HCT116 (cell line): ENCODE data around the gene STOML3. TPM values are rescaled to one million over a fixed set of nuclear protein-coding genes. Genes with fewer than 3 reads are reported as not detected.

Experiments used
- ATAC-seq: fragments of 200-7000 bp; cut with Tn5 transposase; 2 replicates; pipeline ENCODE4 v1.9.1; 2020; ENCODE audit warnings: mild to moderate bottlenecking, moderate library complexity
- BruUV-seq: library from RNA; stranded (reverse); fragments of 400-500 nt; replicated peaks from 2 replicates; lab custom pipeline; 2021; lab: Mats Ljungman, UMichigan
- CTCF ChIA-PET: fragments of 300-600 bp; sonication (Branson Sonifier 250); formaldehyde crosslinking; loops from one replicate; lab custom pipeline; 2021; ENCODE audit warnings: antibody characterized with exemption; lab: Charles Lee
- POLR2A ChIA-PET: fragments of 300-600, 350-600 bp; sonication (Branson Sonifier 250); formaldehyde crosslinking; loops from one replicate; lab custom pipeline; 2021; ENCODE audit warnings: antibody characterized with exemption; lab: Charles Lee
- RAD21 ChIA-PET, 2 experiments: fragments of 300-600 bp; sonication (Branson Sonifier 250); formaldehyde crosslinking; loops; one replicate each; lab custom pipeline; 2023; ENCODE audit warnings: low total read pairs in 2 of 2; ENCODE audit not compliant: uncharacterized antibody in 2 of 2, unreplicated experiment in 2 of 2, low non-redundant PET in 1 of 2; lab: Charles Lee
- DNase-seq: peaks from one replicate; pipeline ENCODE4 v3.0.0-alpha.2; 2010; ENCODE audit warnings: low read depth, low spot score
- H2AFZ ChIP-seq: fragments of 200-600 bp; shearing (Covaris generic), sonication (generic); 2 replicates; pipeline ENCODE4 v1.6.1; 2017; ENCODE audit warnings: low read depth, mixed run types, mixed read lengths, antibody characterized with exemption, low read length; ENCODE audit not compliant: poor library complexity, severe bottlenecking
- H3K27ac ChIP-seq: 2 replicates; pipeline ENCODE4 v1.5.1; 2012; ENCODE audit warnings: low read depth, low read length
- H3K27me3 ChIP-seq: fragments of 200-600 bp; sonication (generic); 2 replicates; pipeline ENCODE4 v1.6.1; 2016; ENCODE audit warnings: mixed run types, low read length, mixed read lengths; ENCODE audit not compliant: insufficient read depth
- H3K36me3 ChIP-seq, 2 experiments: fragments of 200-500 bp in 1 of 2; fragments of 200-600 bp in 1 of 2; sonication (Bioruptor generic) in 1 of 2; sonication (generic) in 1 of 2; 2 replicates each; pipeline versions ENCODE4 v1.5.1 to v1.6.1; 2014 to 2016; ENCODE audit warnings: low read length in 2 of 2, inconsistent platforms in 1 of 2, mixed read lengths in 1 of 2, mixed run types in 1 of 2; ENCODE audit not compliant: insufficient read depth in 2 of 2, control insufficient read depth in 1 of 2
- H3K4me1 ChIP-seq, 2 experiments: fragments of 200-600 bp in 1 of 2; sonication (generic) in 1 of 2; 2 replicates each; pipeline versions ENCODE4 v1.5.1 to v1.6.1; 2012 to 2017; ENCODE audit warnings: low read length in 2 of 2, inconsistent platforms in 1 of 2, mild to moderate bottlenecking in 1 of 2, mixed read lengths in 1 of 2, mixed run types in 1 of 2, moderate library complexity in 1 of 2; ENCODE audit not compliant: insufficient read depth in 2 of 2, control insufficient read depth in 1 of 2
- H3K4me2 ChIP-seq: fragments of 200-600 bp; sonication (generic); 2 replicates; pipeline ENCODE4 v1.6.1; 2017; ENCODE audit warnings: mixed run types, low read length, mixed read lengths
- H3K4me3 ChIP-seq, 2 experiments: fragments of 200-600 bp in 1 of 2; sonication (generic) in 1 of 2; replicated peaks in 1 of 2; 2 replicates each; pipeline ENCODE4 v1.5.1; 2011 to 2016; ENCODE audit warnings: low read length in 2 of 2, control low read depth in 1 of 2, low read depth in 1 of 2, mild to moderate bottlenecking in 1 of 2, mixed read lengths in 1 of 2, mixed run types in 1 of 2
- H3K79me2 ChIP-seq: fragments of 200-600 bp; sonication (generic); 2 replicates; pipeline ENCODE4 v1.6.1; 2017; ENCODE audit warnings: mild to moderate bottlenecking, mixed run types, low read length, moderate library complexity, mixed read lengths; ENCODE audit not compliant: insufficient read depth
- H3K9ac ChIP-seq: fragments of 200-600 bp; sonication (generic); 2 replicates; pipeline ENCODE4 v1.6.1; 2016; ENCODE audit warnings: low read length, mixed read lengths
- H3K9me2 ChIP-seq: fragments of 200-600 bp; sonication (generic), shearing (Covaris generic); 2 replicates; pipeline ENCODE4 v1.6.1; 2017; ENCODE audit warnings: mixed run types, mild to moderate bottlenecking, moderate library complexity; ENCODE audit not compliant: insufficient read depth
- H3K9me3 ChIP-seq, 2 experiments: fragments of 200-500 bp in 1 of 2; fragments of 200-600 bp in 1 of 2; sonication (Bioruptor generic) in 1 of 2; sonication (generic) in 1 of 2; 2 replicates each; pipeline ENCODE4 v1.6.1; 2014 to 2017; ENCODE audit warnings: low read length in 2 of 2, mixed read lengths in 2 of 2, inconsistent platforms in 1 of 2, low read depth in 1 of 2, mild to moderate bottlenecking in 1 of 2, mixed run types in 1 of 2, moderate library complexity in 1 of 2; ENCODE audit not compliant: control insufficient read depth in 1 of 2, insufficient read depth in 1 of 2
- H4K20me1 ChIP-seq: fragments of 200-600 bp; sonication (generic), shearing (Covaris generic); 2 replicates; pipeline ENCODE4 v1.6.1; 2017; ENCODE audit warnings: mixed run types, mild to moderate bottlenecking, moderate library complexity; ENCODE audit not compliant: insufficient read depth
- ATF3 ChIP-seq: IDR thresholded peaks from 2 replicates; pipeline ENCODE4 v1.6.1; 2012
- CTCF ChIP-seq, 3 experiments: fragments of 200-600 bp in 1 of 3; sonication (generic) in 1 of 3; IDR thresholded peaks in 2 of 3; conservative IDR thresholded peaks in 1 of 3; 2 replicates each; pipeline ENCODE4 v1.5.1; 2012 to 2017; ENCODE audit warnings: low read depth in 2 of 3, low read length in 2 of 3, antibody characterized with exemption in 1 of 3, borderline replicate concordance in 1 of 3, control low read depth in 1 of 3, mild to moderate bottlenecking in 1 of 3, mixed read lengths in 1 of 3, mixed run types in 1 of 3, moderate library complexity in 1 of 3; ENCODE audit not compliant: insufficient read depth in 1 of 3
- EGR1 ChIP-seq: IDR thresholded peaks from 2 replicates; pipeline ENCODE4 v1.6.1; 2012; ENCODE audit warnings: low read depth
- EZH2phosphoT487 ChIP-seq: fragments of 200-600 bp; IDR thresholded peaks from 2 replicates; pipeline ENCODE4 v1.6.1; 2018; ENCODE audit warnings: antibody characterized with exemption, borderline replicate concordance
- MAX ChIP-seq: IDR thresholded peaks from 2 replicates; pipeline ENCODE4 v1.6.1; 2012
- RAD21 ChIP-seq: IDR thresholded peaks from 2 replicates; pipeline ENCODE4 v1.6.1; 2012; ENCODE audit warnings: low read depth, mild to moderate bottlenecking
- SIN3A ChIP-seq: IDR thresholded peaks from 2 replicates; pipeline ENCODE4 v1.6.1; 2012; ENCODE audit warnings: low read depth
- YY1 ChIP-seq: IDR thresholded peaks from 2 replicates; pipeline ENCODE4 v1.6.1; 2011; ENCODE audit warnings: low read length, low read depth, moderate library complexity, mild to moderate bottlenecking; ENCODE audit not compliant: insufficient replicate concordance; ENCODE audit errors: extremely low read depth
- intact Hi-C: fragments of 100-400 bp; cut with micrococcal nuclease; formaldehyde crosslinking; loops from 2 replicates; pipeline ENCODE4 v1.10.0; 2022
- total RNA-seq: library from RNA; stranded (reverse); gene quantifications from one replicate; pipeline ENCODE4 v1.2.1, GENCODE V29; 2021; ENCODE audit not compliant: unreplicated experiment
- TF ChIP-seq, protein P1 (sequence below): IDR thresholded peaks from 2 replicates; pipeline ENCODE4 v1.6.1; 2012; ENCODE audit warnings: low read depth

Gene STOML3
- total RNA-seq, 1 experiment from 2014 or later: not detected

GRCh38 chr13:38957794-38958592, 32.6 kb downstream of the STOML3 start:
- CTCF ChIA-PET: no interaction called here
- Histone ChIP-seq H3K79me2 (no peaks in the 10 kb centered on the region), H3K4me1 (no peaks in the 10 kb centered on the region), H3K27ac (no peak overlapping the region), H3K9me3 (no peaks in the 10 kb centered on the region), H3K4me3 (no peak overlapping the region), H3K9ac (no peak overlapping the region), H2AFZ (no peak overlapping the region), H4K20me1 (no peaks in the 10 kb centered on the region), H3K36me3 (no peaks in the 10 kb centered on the region), H3K4me2 (no peak overlapping the region), H3K9me2 (no peaks in the 10 kb centered on the region), H3K27me3 (no peaks in the 10 kb centered on the region)
- intact Hi-C loops: no loop called here
- POLR2A ChIA-PET: no interaction called here
- no TSS peak for BruUV-seq
- DNase-seq (no peak), ATAC-seq (no peak)
- RAD21 ChIA-PET: no interaction called here
- no peak for TF ChIP-seq CTCF (IDR thresholded peaks at IDR 0.05 in 2 of 3, conservative IDR thresholded peaks at IDR 0.05 in 1 of 3; ENCODE audit: borderline replicate concordance in 1 of 3, insufficient read depth in 1 of 3, low read depth in 2 of 3, low read length in 2 of 3)

DNA sequence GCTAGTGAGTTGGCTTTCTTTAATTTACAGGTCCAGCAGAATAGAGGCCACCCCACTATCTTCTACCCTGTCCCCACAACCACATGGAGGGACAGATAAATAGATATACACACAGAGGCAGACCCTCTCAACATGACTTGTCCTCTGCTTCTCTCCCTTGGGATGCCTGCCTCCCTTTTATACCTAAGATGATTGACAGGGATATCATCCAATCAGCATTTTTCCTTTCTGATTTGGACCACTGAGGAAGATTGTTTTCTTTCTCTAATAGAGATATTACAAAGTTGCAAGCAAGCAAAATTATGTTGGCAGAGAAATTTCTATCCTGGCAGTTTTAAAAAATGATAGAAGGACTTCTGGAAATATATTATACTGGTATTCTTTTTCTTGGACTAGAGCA, 35.8 kb downstream of the STOML3 start:
- H3K9me2 ChIP-seq: no peaks in the 10 kb centered on the region
- no peaks in the 10 kb centered on the region for H4K20me1 ChIP-seq
- H3K79me2 ChIP-seq: no peaks in the 10 kb centered on the region
- H3K27ac ChIP-seq: no peak overlapping the region
- no peak overlapping the region for H3K4me2 ChIP-seq
- ChIA-PET POLR2A (no interaction called here), CTCF (no interaction called here), RAD21 (no interaction called here)
- H3K4me3 ChIP-seq: no peak overlapping the region
- no peak for ATAC-seq
- no peaks in the 10 kb centered on the region for H3K9me3 ChIP-seq
- H2AFZ ChIP-seq: no peak overlapping the region
- H3K36me3 ChIP-seq: no peaks in the 10 kb centered on the region
- H3K4me1 ChIP-seq: no peaks in the 10 kb centered on the region; a peak in 1 of 4 replicates
- intact Hi-C loops: no loop called here
- DNase-seq: no peak
- H3K9ac ChIP-seq: no peak overlapping the region
- 0 out of 2 replicates have a peak, but pooled peaks cover 7% of the 10 kb centered on the region for H3K27me3 ChIP-seq
- no TSS peak for BruUV-seq
- TF ChIP-seq, protein P1, sequence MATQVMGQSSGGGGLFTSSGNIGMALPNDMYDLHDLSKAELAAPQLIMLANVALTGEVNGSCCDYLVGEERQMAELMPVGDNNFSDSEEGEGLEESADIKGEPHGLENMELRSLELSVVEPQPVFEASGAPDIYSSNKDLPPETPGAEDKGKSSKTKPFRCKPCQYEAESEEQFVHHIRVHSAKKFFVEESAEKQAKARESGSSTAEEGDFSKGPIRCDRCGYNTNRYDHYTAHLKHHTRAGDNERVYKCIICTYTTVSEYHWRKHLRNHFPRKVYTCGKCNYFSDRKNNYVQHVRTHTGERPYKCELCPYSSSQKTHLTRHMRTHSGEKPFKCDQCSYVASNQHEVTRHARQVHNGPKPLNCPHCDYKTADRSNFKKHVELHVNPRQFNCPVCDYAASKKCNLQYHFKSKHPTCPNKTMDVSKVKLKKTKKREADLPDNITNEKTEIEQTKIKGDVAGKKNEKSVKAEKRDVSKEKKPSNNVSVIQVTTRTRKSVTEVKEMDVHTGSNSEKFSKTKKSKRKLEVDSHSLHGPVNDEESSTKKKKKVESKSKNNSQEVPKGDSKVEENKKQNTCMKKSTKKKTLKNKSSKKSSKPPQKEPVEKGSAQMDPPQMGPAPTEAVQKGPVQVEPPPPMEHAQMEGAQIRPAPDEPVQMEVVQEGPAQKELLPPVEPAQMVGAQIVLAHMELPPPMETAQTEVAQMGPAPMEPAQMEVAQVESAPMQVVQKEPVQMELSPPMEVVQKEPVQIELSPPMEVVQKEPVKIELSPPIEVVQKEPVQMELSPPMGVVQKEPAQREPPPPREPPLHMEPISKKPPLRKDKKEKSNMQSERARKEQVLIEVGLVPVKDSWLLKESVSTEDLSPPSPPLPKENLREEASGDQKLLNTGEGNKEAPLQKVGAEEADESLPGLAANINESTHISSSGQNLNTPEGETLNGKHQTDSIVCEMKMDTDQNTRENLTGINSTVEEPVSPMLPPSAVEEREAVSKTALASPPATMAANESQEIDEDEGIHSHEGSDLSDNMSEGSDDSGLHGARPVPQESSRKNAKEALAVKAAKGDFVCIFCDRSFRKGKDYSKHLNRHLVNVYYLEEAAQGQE: no peak
- TF ChIP-seq EGR1 (no peak), CTCF (IDR thresholded peaks at IDR 0.05 in 2 of 3, conservative IDR thresholded peaks at IDR 0.05 in 1 of 3; ENCODE audit: borderline replicate concordance in 1 of 3, insufficient read depth in 1 of 3, low read depth in 2 of 3, low read length in 2 of 3) (no peak), RAD21 (no peak), EZH2phosphoT487 (no peak), YY1 (no peak), ATF3 (no peak), MAX (no peak), SIN3A (no peak)
